Measurements from ENCODE around the gene CYFIP2. TPM values are rescaled to one million over a fixed set of nuclear protein-coding genes. Genes with fewer than 3 reads are reported as not detected.
"Not testable (repeated sequence)": the region's sequence is repeated elsewhere in the genome, so short reads cannot be mapped to it uniquely, and the experiment has no call there.

Gene CYFIP2
- total RNA-seq, 2 experiments from 2014 or later = 458 to 480 TPM

DNA sequence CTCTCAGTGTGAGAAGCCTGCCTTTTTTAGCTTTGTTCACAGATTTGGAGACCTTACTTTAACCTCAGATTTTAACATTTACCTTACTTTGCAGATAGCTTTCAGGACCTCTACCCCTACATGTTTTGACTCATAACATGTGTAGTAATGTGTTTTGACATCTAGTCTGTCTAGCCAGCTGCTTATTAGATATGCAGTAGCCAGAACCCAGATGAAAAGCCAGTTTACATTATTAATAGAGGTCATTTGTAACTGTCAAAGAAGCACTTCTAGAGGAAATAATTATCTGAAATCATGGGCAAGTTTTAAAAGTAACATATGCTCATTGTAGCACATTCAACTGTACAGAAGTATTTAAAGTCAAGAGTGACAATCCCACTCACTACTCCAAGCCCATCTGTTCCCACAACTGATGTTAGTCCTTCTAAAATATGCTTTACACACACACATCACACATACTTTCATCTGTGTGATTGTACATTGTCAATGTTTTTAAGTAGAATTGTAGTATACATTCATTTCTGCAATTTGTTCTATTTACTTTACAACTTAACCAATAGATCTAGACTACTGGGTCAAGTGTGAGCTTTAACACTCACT lies 122.3 kb downstream of the CYFIP2 start:
- peaks cover 65% of the 10 kb centered on the region for H3K36me3 Mint-ChIP-seq
- DNase-seq (no peak), ATAC-seq (ENCODE audit: low read depth) (no peak)
- no peaks in the 10 kb centered on the region for H3K9me3 Mint-ChIP-seq
- H3K4me1 Mint-ChIP-seq = peaks cover 8% of the 10 kb centered on the region
- peak overlapping the region; percentile 70 for H3K27ac Mint-ChIP-seq
- no peak overlapping the region for H3K4me3 Mint-ChIP-seq
- no peaks in the 10 kb centered on the region for H3K27me3 Mint-ChIP-seq
- POLR2A ChIA-PET = no interaction called here

DNA sequence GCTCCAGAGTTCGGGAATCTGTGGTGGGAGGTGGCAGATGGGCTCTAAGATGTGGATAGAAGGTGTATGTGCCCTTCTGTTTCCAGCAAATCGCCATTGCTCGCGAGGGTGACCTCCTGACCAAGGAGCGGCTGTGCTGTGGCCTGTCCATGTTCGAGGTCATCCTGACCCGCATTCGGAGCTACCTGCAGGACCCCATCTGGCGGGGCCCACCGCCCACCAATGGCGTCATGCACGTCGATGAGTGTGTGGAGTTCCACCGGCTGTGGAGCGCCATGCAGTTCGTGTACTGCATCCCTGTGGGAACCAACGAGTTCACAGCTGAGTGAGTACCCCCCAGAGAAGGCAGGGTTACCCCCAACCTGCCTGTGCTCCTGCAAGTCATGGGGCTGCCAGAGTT lies 123.2 kb downstream of the CYFIP2 start:
- Mint-ChIP-seq H3K4me3 (no peak overlapping the region), H3K27me3 (no peaks in the 10 kb centered on the region), H3K27ac (no peak overlapping the region), H3K36me3 (peaks cover 63% of the 10 kb centered on the region), H3K4me1 (peaks cover 8% of the 10 kb centered on the region), H3K9me3 (no peaks in the 10 kb centered on the region)
- POLR2A ChIA-PET = no interaction called here
- DNase-seq (no peak), ATAC-seq (ENCODE audit: low read depth) (no peak)

DNA sequence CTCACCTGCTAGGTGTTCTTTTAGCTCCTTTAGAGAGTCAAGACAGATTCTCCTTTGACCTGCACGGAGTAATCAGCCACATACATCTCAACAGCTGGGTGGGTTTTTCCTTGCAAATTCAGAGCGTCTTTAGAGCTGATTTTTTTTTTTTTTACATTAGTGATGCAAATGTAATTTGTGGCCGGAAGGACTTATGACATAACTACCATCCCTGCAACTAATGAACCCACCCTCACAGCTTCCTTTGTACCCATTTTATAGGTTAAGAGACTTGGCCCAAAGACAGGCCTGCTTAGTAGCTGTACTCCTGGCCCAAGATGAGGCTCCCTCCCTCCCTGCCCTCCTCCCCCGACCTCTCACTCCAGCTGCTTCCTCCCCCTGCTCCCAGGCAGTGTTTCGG lies 124.2 kb downstream of the CYFIP2 start:
- H3K27me3 Mint-ChIP-seq = no peaks in the 10 kb centered on the region
- ATAC-seq (ENCODE audit: low read depth) = no peak
- DNase-seq = no peak
- H3K4me3 Mint-ChIP-seq = no peak overlapping the region
- peaks cover 8% of the 10 kb centered on the region for H3K4me1 Mint-ChIP-seq
- POLR2A ChIA-PET = interaction anchor here (1.5 kb wide), 1 partner anchor 353 kb away, joined by 3 read pairs; the partner anchor contains the start of gene LSM11
- peak overlapping the region; percentile 56 for H3K27ac Mint-ChIP-seq
- peaks cover 56% of the 10 kb centered on the region for H3K36me3 Mint-ChIP-seq
- H3K9me3 Mint-ChIP-seq = no peaks in the 10 kb centered on the region

DNA sequence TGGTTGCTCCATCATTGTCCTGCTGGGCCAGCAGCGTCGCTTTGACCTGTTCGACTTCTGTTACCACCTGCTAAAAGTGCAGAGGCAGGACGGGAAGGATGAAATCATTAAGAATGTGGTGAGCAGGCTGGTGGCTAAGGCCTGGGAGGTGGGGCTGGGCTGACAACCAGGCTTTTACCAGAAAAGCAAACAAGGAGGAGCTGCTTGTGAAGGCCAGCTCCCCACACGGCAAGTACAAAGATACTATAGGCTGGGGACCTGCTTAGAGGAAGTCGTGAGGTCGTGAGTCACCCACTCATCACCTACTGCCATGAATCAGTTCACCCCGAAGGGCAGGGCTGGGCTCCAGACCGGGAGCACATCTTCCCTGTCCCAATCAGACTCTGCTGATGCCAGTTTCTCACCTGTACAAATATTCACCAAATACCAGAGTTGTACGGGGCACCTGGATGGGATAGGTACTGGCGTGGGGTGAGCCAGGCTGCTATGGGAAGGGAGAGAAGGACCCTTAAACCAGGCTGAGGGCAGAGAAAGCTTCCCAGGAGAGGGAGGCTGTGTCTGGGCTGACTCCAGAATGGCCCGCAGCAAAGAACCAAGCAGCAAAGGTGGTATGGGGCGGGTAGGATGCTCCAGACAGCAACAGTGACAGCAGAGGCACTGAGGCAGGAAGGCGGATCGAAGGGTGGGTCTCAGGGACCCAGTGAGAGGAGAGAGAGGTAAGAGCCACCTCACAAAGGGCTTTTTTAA lies 124.8 kb downstream of the CYFIP2 start:
- ATAC-seq (ENCODE audit: low read depth) (peak; percentile 57), DNase-seq (no peak)
- peaks cover 8% of the 10 kb centered on the region for H3K4me1 Mint-ChIP-seq
- peak overlapping the region; percentile 56 for H3K27ac Mint-ChIP-seq
- no peak overlapping the region for H3K4me3 Mint-ChIP-seq
- POLR2A ChIA-PET = interaction anchor here (1.5 kb wide), 1 partner anchor 352 kb away, joined by 3 read pairs; the partner anchor contains the start of gene LSM11
- no peaks in the 10 kb centered on the region for H3K9me3 Mint-ChIP-seq
- H3K36me3 Mint-ChIP-seq = peaks cover 55% of the 10 kb centered on the region
- no peaks in the 10 kb centered on the region for H3K27me3 Mint-ChIP-seq

DNA sequence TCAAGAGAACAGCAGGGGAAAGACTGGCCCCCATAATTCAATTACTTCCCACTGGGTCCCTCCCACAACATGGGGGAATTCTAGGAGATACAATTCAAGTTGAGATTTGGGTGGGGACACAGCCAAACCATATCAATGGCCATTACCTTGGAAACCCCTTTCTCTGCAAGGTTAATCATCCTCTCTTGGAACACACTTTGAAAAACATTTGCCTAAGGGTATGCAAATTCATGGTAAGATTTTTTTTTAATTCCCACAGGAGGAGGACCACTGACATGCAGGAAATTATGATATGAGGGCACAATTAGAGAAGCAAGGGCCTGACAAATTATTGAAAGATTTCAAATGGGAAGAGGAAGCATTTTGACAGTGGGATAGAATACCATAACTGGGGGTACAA lies 132.4 kb downstream of the CYFIP2 start:
- no peak for ATAC-seq (ENCODE audit: low read depth)
- H3K4me1 Mint-ChIP-seq = no peaks in the 10 kb centered on the region
- H3K27me3 Mint-ChIP-seq = peaks cover 17% of the 10 kb centered on the region
- POLR2A ChIA-PET = no interaction called here
- H3K4me3 Mint-ChIP-seq = no peak overlapping the region
- H3K27ac Mint-ChIP-seq = no peak overlapping the region
- no peak for DNase-seq
- H3K36me3 Mint-ChIP-seq = peaks cover 8% of the 10 kb centered on the region
- H3K9me3 Mint-ChIP-seq = peaks cover 5% of the 10 kb centered on the region

DNA sequence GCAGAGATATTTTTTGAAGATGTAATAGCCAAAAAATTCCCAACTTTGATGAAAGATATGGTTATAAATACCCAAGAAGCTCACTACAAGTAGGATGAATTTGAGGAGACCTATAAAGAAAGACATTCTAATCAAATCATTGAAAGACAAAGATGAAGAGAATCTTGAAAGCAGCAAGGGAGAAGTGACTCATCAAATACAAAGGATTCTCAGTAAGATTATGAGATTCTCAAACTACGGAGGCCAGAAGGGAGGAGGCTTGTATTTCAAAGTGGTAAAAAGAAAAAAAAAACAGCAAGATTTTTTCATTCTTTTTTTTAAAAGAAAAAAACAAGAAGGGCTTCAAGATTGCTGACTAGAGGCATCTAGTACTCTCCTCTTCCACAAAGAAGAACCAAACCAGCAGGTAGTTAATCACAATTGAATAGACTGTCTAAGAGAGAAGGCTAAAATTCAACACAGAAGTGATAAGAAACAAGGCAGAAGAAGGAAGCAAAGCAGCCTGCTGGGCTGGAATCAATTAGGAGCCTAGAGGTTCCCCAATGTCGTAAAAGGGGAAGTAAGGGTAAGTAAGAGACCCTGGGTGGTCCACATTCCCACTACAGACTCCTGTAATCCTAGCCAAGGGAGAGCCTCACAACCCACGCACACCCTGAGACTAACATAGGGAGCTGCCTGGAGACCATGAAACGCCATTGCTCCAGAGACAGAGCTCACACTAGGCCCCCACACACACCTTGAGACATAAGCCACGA lies 135.0 kb downstream of the CYFIP2 start:
- Mint-ChIP-seq H3K27me3 (peaks cover 19% of the 10 kb centered on the region), H3K36me3 (peaks cover 3% of the 10 kb centered on the region), H3K27ac (no peak overlapping the region), H3K4me1 (no peaks in the 10 kb centered on the region), H3K4me3 (no peak overlapping the region), H3K9me3 (peaks cover 12% of the 10 kb centered on the region)
- no peak for DNase-seq
- ATAC-seq (ENCODE audit: low read depth) = no peak
- POLR2A ChIA-PET = no interaction called here

DNA sequence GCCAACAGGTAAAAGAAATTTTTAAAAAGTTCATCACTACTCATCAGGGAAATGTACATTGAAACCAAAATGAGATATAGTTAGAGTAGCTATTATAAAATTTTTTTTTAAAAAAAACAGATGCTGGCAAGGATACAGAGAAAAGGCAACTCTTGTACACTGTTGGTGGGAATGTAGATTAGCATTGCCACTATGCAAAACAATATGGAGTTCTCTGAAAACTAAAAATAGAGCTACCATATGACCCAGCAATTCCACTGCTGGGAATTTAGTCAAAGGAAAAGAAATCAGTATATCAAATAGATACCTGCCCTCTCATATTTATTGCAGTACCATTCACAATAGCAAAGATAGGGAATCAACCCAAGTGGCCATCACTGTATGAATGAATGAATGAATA lies 149.9 kb downstream of the CYFIP2 start:
- Mint-ChIP-seq H3K27ac (no peak overlapping the region), H3K4me3 (no peak overlapping the region), H3K36me3 (no peaks in the 10 kb centered on the region), H3K27me3 (peaks cover 28% of the 10 kb centered on the region), H3K4me1 (no peaks in the 10 kb centered on the region), H3K9me3 (peaks cover 11% of the 10 kb centered on the region)
- POLR2A ChIA-PET = interaction anchor here (0.6 kb wide), 1 partner anchor 62 kb away, joined by 4 read pairs; no protein-coding TSS in a partner anchor
- DNase-seq = no peak
- no peak for ATAC-seq (ENCODE audit: low read depth)

DNA sequence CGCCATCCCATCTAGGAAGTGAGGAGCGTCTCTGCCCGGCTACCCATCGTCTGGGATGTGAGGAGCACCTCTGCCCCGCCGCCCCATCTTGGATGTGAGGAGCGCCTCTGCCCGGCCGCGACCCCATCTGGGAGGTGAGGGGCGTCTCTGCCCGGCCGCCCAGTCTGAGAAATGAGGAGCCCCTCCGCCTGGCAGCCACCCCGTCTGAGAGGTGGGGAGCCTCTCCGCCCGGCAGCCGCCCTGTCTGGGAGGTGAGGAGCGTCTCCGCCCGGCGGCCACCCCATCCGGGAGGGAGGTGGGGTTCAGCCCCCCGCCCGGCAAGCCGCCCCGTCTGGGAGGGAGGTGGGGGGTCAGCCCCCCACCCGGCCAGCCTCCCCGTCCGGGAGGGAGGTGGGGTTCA lies 153.6 kb downstream of the CYFIP2 start:
- POLR2A ChIA-PET; H3K9me3 Mint-ChIP-seq; ATAC-seq (ENCODE audit: low read depth); H3K27ac Mint-ChIP-seq; DNase-seq; H3K4me1 Mint-ChIP-seq; H3K36me3 Mint-ChIP-seq; H3K4me3 Mint-ChIP-seq: not testable (repeated sequence)
- peaks cover 11% of the 10 kb centered on the region for H3K27me3 Mint-ChIP-seq

DNA sequence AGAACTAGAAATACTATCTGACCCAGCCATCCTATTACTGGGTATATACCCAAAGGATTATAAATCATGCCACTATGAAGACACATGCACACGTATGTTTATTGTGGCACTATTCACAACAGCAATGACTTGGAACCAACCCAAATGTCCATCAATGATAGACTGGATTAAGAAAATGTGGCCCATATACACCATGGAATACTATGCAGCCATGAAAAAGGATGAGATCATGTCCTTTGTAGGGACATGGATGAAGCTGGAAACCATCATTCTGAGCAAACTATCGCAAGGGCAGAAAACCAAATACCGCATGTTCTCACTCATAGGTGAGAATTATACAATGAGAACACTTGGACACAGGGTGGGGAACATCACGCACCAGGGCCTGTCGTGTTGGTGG lies 164.0 kb downstream of the CYFIP2 start:
- ATAC-seq (ENCODE audit: low read depth); H3K36me3 Mint-ChIP-seq; DNase-seq; H3K9me3 Mint-ChIP-seq; H3K4me1 Mint-ChIP-seq; H3K4me3 Mint-ChIP-seq; POLR2A ChIA-PET; H3K27ac Mint-ChIP-seq: not testable (repeated sequence)
- peaks cover 35% of the 10 kb centered on the region for H3K27me3 Mint-ChIP-seq

DNA sequence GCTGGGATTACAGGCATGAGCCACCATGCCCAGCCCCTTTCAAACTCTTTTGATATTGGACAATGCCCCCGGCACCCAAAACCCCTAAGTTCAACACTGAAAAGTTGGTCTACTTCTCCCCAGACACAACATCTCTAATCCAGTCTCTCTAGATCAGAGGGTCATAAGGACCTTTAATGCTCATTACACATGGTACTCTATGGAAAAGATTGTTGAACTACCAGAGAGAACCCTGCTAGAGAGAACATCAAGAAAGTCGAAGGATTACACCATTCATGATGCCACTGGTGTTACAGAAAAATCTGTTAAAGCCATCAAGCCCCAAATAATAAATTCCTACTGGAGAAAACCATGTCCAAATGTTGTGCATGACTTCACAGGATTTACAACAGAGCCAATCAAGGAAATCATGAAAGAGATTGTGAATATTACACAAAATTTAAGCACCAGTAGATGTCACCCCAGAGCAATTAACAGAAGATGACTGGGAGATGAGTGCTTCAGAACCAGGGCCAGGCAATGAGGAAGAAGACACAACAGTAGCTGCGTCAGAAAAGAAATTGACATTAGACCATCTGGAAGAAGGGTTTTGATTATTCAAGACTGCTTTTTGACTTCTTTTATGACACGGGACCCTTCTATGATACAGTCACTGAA lies 165.7 kb downstream of the CYFIP2 start:
- peaks cover 4% of the 10 kb centered on the region for H3K4me1 Mint-ChIP-seq
- peak; percentile 94 for ATAC-seq (ENCODE audit: low read depth)
- H3K36me3 Mint-ChIP-seq = no peaks in the 10 kb centered on the region
- peaks cover 1% of the 10 kb centered on the region for H3K9me3 Mint-ChIP-seq
- peaks cover 34% of the 10 kb centered on the region for H3K27me3 Mint-ChIP-seq
- DNase-seq = no peak
- no peak overlapping the region for H3K27ac Mint-ChIP-seq
- POLR2A ChIA-PET = interaction anchor here (0.5 kb wide), 1 partner anchor 24 kb away, joined by 3 read pairs; no protein-coding TSS in a partner anchor
- H3K4me3 Mint-ChIP-seq = no peak overlapping the region

DNA sequence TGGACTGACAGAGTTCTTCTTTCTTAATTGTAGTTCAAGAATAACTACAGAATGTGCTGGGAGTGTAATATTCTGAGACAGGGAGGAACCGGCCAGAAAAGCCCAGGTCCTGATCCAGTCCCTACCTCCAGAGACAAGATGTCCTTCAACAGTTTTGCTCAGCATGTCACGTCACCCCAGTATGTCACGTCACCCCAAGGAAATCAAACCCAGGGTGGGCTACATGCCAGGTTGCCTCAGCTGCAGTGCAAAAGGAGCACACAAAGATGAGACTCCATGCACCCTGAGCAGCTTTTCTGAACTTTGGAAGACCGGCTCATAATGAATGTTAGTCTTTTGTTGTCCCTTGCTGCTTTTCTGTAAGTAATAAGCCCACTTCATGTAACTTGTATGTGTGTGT lies 168.2 kb downstream of the CYFIP2 start:
- Mint-ChIP-seq H3K27me3 (peaks cover 15% of the 10 kb centered on the region), H3K4me3 (no peak overlapping the region), H3K36me3 (no peaks in the 10 kb centered on the region), H3K9me3 (peaks cover 1% of the 10 kb centered on the region), H3K4me1 (peaks cover 4% of the 10 kb centered on the region), H3K27ac (no peak overlapping the region)
- no peak for DNase-seq
- POLR2A ChIA-PET = no interaction called here
- ATAC-seq (ENCODE audit: low read depth) = no peak

DNA sequence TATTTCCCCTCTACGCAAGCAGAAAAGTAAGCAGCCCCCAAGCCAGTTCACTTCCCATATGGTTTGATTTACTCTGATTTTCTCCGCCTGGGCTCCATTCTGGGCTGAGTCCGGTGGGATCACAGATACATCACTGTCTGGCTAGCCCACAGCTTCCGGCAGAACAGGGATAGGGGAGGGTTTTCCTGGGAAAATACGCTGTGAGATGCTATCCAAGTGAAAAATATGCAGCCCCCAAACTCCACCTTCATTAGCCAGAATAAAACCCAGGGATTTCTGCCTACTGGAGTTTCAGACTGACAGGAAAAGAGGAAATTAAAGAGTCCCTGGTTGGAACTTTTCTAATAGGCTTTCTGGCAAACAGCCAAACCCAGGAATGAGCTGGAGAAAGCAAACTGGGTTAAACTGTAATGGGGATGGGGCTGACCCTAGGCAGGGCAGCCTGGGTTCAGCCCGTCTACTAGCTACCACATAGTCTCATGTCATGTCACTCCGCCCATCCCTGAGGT lies 177.2 kb downstream of the CYFIP2 start:
- ATAC-seq (ENCODE audit: low read depth) = no peak
- no peaks in the 10 kb centered on the region for H3K36me3 Mint-ChIP-seq
- H3K4me1 Mint-ChIP-seq = no peaks in the 10 kb centered on the region
- DNase-seq = no peak
- POLR2A ChIA-PET = no interaction called here
- no peak overlapping the region for H3K27ac Mint-ChIP-seq
- H3K4me3 Mint-ChIP-seq = no peak overlapping the region
- H3K27me3 Mint-ChIP-seq = peaks cover 28% of the 10 kb centered on the region
- H3K9me3 Mint-ChIP-seq = no peaks in the 10 kb centered on the region

DNA sequence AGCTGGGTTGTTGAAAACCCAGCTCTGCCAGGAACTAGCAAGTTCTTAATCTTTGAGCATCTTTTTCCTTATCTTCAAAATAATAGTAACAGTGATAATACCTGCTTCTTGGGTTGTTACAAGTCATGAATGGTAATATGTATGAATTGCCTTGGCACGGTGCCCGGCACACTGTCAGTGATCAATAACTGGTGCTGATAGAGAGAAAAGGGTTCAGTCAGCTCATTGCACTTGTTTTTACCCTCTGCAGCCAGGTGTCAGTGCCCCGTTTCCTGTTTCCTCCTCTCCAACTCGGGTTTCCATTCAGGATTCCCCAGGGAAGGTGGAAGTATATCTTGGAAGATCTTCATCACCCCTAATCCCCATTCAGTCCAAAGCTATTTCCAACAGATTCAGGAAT lies 178.3 kb downstream of the CYFIP2 start:
- Mint-ChIP-seq H3K4me3 (no peak overlapping the region), H3K36me3 (no peaks in the 10 kb centered on the region), H3K4me1 (no peaks in the 10 kb centered on the region), H3K27ac (no peak overlapping the region), H3K27me3 (peaks cover 37% of the 10 kb centered on the region), H3K9me3 (no peaks in the 10 kb centered on the region)
- ATAC-seq (ENCODE audit: low read depth) (no peak), DNase-seq (no peak)
- POLR2A ChIA-PET = no interaction called here
